ENCODE measurements around the gene B3GALT2. TPM values are rescaled to one million over a fixed set of nuclear protein-coding genes. Genes with fewer than 3 reads are reported as not detected.

B3GALT2 gene
- total RNA-seq, 1 donor from 2014 or later, result 0.79 TPM

DNA sequence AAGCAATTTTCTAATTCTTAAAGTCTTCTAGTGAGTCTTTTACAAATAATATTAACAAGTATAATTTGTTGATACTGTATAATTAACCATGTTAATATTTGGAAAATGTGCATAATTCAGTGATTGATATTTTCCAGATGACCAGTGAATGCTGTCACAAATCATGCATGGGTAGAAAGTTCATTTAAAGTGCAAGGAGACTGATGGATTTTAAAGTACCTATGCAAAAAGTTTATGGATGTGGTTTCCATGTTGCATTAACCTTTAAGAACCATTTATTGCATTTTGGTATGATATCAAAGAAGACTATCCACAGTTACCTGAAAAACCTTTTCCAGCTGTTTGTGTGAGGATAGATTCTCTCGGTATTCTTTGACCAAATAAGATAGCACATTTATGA, 41.4 kb downstream of the B3GALT2 start:
- no peak overlapping the region for H3K27ac Mint-ChIP-seq
- no peak overlapping the region for H3K4me3 Mint-ChIP-seq (ENCODE audit: low read depth)
- no peak for DNase-seq (ENCODE audit: low spot score, unreplicated experiment)
- TF ChIP-seq CTCF (IDR thresholded peaks at IDR 0.05; ENCODE audit: unreplicated experiment), result no peak
- no peaks in the 10 kb centered on the region for H3K9me3 Mint-ChIP-seq (ENCODE audit: low read depth)
- H3K27me3 Mint-ChIP-seq, result no peaks in the 10 kb centered on the region
- peaks cover 16% of the 10 kb centered on the region for H3K36me3 Mint-ChIP-seq (ENCODE audit: insufficient read depth)
- no peaks in the 10 kb centered on the region for H3K4me1 Mint-ChIP-seq (ENCODE audit: low read depth)

DNA sequence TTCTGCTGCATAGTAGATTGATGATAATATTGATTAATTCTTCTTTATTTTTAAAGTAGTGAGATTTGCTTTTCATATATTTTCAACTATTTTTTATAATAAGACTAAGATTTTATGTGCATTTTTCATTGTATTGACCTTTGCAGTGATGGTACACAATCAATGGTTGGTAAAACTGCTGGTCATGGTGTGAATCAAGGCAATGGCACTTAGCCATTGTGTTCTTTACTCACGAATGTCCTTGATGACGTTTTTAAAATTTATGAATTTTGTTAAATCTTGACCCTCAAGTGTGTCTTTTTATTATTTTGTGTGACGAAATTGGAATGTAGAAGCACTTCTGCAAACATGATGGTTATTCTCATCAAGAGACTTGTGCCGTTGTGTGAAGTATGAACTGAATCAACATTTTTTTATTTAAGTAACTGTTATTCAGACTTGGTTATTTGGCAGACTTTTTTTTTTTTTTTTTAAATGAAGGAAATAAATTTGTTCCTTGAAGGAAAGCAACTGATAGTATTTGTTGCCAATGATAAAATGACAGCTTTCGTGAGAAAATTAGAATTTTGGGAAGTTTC, 42.0 kb downstream of the B3GALT2 start:
- Mint-ChIP-seq H3K27ac (no peak overlapping the region), H3K36me3 (ENCODE audit: insufficient read depth) (peaks cover 20% of the 10 kb centered on the region)
- no peak for TF ChIP-seq CTCF (IDR thresholded peaks at IDR 0.05; ENCODE audit: unreplicated experiment)

GRCh38 chr1:193143285-193143684, 43.1 kb downstream of the B3GALT2 start:
- H3K27me3 Mint-ChIP-seq, result no peaks in the 10 kb centered on the region
- peak; percentile 62 for TF ChIP-seq CTCF (IDR thresholded peaks at IDR 0.05; ENCODE audit: unreplicated experiment)
- no peaks in the 10 kb centered on the region for H3K4me1 Mint-ChIP-seq (ENCODE audit: low read depth)
- H3K36me3 Mint-ChIP-seq (ENCODE audit: insufficient read depth), result peaks cover 24% of the 10 kb centered on the region
- no peak for DNase-seq (ENCODE audit: low spot score, unreplicated experiment)
- no peak overlapping the region for H3K27ac Mint-ChIP-seq
- no peaks in the 10 kb centered on the region for H3K9me3 Mint-ChIP-seq (ENCODE audit: low read depth)
- no peak overlapping the region for H3K4me3 Mint-ChIP-seq (ENCODE audit: low read depth)

More for the DNA sequence above, 42.0 kb downstream of the B3GALT2 start:
- H3K27me3 Mint-ChIP-seq, result no peaks in the 10 kb centered on the region
- no peak overlapping the region for H3K4me3 Mint-ChIP-seq (ENCODE audit: low read depth)
- DNase-seq (ENCODE audit: low spot score, unreplicated experiment), result no peak
- no peaks in the 10 kb centered on the region for H3K9me3 Mint-ChIP-seq (ENCODE audit: low read depth)
- H3K4me1 Mint-ChIP-seq (ENCODE audit: low read depth), result no peaks in the 10 kb centered on the region

- no peak for TF ChIP-seq CTCF (IDR thresholded peaks at IDR 0.05; ENCODE audit: unreplicated experiment)
- Mint-ChIP-seq H3K27ac (no peak overlapping the region), H3K4me3 (ENCODE audit: low read depth) (no peak overlapping the region), H3K36me3 (ENCODE audit: insufficient read depth) (peaks cover 30% of the 10 kb centered on the region), H3K4me1 (ENCODE audit: low read depth) (no peaks in the 10 kb centered on the region), H3K27me3 (no peaks in the 10 kb centered on the region), H3K9me3 (ENCODE audit: low read depth) (no peaks in the 10 kb centered on the region)
- DNase-seq (ENCODE audit: low spot score, unreplicated experiment), result no peak
These were observed 44.0 kb downstream of the B3GALT2 start for GRCh38 chr1:193142409-193142808.

GRCh38 chr1:193141804-193142203, 44.6 kb downstream of the B3GALT2 start:
- no peak overlapping the region for H3K4me3 Mint-ChIP-seq (ENCODE audit: low read depth)
- H3K36me3 Mint-ChIP-seq (ENCODE audit: insufficient read depth), result peaks cover 30% of the 10 kb centered on the region
- peak overlapping the region; percentile 60 for H3K27ac Mint-ChIP-seq

More at GRCh38 chr1:193141804-193142203, 44.6 kb downstream of the B3GALT2 start:
- no peaks in the 10 kb centered on the region for H3K9me3 Mint-ChIP-seq (ENCODE audit: low read depth)
- no peaks in the 10 kb centered on the region for H3K27me3 Mint-ChIP-seq
- no peak for TF ChIP-seq CTCF (IDR thresholded peaks at IDR 0.05; ENCODE audit: unreplicated experiment)
- no peak for DNase-seq (ENCODE audit: low spot score, unreplicated experiment)
- no peaks in the 10 kb centered on the region for H3K4me1 Mint-ChIP-seq (ENCODE audit: low read depth)
